Right ventricle myocardium superior (tissue), 1 donor: ENCODE measurements around the gene FXYD7. TPM values are rescaled to one million over a fixed set of nuclear protein-coding genes. Genes with fewer than 3 reads are reported as not detected.
A peak's percentile ranks its signal among the peaks of the same experiment; 100 is the strongest.
"Not testable (repeated sequence)": the region's sequence is repeated elsewhere in the genome, so short reads cannot be mapped to it uniquely, and the experiment has no call there.

ENCODE experiments used
- ATAC-seq: fragments of 200-7000 bp; cut with Tn5 transposase; one replicate; pipeline ENCODE4 v1.9.1; 2020; ENCODE audit warnings: mild to moderate bottlenecking; ENCODE audit not compliant: poor library complexity
- DNase-seq: peaks from one replicate; pipeline ENCODE4 v3.0.0-alpha.2; 2020
- intact Hi-C: fragments of 100-400 bp; cut with DNase I; formaldehyde crosslinking; loops from one replicate; pipeline ENCODE4 v1.11.2; 2022
- long read RNA-seq: library from polyadenylated mRNA; unstranded; transcript quantifications from one replicate; pipeline ENCODE4 v2.0.0, GENCODE V29; 2021
- total RNA-seq: library from RNA; stranded (reverse); fragmentation: NEBNext Ultra II Directional; extraction: Animal tissue kit (Norgen Biotek cat#: 25700); gene quantifications from one replicate; pipeline ENCODE4 v1.2.1, GENCODE V29; 2021
- donor health status: DM: no; HTN: yes; CAD: no; lungs with severe emphysema.

FXYD7 gene, protein sequence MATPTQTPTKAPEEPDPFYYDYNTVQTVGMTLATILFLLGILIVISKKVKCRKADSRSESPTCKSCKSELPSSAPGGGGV
- total RNA-seq = not detected
- long read RNA-seq, partial matches to known transcripts = 0 of 1 reads
- long read RNA-seq, other reads (novel, unspliced or antisense) = 0 of 1 reads

DNA sequence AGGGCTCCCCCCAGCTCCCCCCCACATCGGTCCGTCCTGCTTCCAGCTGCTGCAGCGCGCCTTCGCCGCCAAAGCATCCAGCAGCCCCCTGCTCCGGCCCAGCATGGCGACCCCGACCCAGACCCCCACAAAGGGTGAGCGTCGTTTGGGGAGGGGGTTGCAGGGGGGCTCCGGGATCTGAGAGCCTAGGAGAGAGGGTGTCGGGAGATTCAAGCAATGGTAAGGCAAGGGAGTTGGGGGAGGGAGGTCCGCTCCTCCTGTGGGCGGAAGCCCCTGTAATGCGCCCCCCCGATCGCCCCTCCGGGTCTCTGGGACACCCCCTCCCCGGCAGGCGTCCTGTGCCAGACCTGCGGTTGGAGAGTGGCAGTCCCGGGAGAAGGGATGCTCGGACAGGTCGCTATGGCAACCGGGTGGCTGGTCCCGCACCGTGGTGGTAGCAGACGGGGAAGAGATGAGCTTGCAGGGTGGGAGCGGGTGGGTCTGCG lies at the start of gene FXYD7:
Gene FXYD7 (plus strand): TSS at position 25 of the 485 bp plus-strand sequence. CDS start 79 bp downstream, at position 104.
- intact Hi-C loops = loop anchor here (5.0 kb wide), 2 partner anchors 76 to 119 kb away; no protein-coding TSS in a partner anchor
- no peak for ATAC-seq
- DNase-seq = no peak

DNA sequence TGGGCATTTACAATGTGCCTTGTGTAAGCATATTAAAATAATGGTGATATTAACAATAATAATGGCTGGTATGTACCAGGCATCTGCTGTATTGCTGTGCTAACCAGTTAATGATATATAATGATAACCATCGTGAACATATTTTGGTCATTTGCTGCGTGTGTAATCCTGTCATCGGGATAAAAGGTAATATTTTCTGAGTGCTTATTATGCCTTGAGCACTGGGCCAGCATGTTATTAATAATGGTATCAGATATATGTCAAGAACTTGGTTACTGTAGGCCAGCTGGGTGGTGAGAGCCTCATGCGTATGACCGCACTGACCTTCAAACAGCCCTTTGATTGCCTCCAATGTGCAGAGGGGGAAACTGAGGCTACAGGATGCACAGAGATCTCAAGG lies 49.6 kb upstream of the FXYD7 start:
- no peak for DNase-seq
- intact Hi-C loops = no loop called here
- ATAC-seq = no peak

DNA sequence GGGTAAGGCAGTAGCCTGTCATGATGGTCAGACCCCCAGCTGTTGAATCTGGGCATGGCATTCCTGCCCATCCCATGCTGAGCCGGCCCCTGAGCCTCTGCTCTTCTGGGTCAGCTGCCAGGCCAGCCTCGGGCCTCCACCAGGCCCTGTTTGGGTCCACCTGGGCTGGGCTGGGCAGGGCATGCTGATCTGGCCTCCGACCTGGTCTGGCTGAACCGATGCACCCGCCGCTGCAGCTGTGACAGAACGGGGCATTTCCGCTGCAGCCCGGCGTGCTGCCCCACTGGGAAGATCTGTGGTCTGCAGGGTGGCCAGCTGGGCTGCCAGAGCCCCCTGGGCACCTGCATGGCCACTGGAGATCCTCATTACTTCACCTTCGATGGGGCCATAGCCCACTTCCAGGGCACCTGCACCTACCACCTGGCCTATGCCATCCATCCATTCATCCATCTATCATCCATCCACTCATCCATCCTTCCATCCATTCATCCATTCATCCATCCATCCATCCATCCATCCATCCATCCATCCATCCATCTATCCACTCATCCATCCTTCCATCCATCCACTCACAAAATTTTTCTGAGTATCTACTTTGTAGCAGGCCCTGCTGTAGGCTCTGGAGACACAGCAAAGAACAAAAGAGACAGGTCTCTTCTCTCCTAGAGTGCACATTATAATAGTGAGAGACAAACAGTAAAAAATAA lies 49.0 kb upstream of the FXYD7 start:
- DNase-seq (no peak), ATAC-seq (no peak)
- intact Hi-C loops = no loop called here

DNA sequence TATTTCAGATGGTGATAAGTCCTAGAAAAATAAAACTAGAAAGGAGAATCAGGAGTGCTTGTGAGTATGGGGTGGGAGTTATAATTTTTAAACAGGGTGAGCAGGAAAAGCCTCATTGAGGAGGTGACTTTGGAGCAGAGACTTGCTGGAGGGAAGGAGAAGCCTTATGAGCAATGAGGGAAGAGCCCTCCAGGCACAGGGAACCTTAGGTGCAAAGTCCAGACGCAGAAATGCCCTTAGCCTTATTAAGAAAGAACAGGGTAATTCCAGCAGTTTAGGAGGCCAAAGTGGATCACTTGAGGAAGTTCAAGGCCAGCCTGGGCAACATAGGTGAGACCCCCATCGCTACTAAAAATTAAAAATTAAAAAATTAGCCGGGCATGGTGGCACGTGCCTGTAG lies 48.4 kb upstream of the FXYD7 start:
- intact Hi-C loops = no loop called here
- DNase-seq = no peak
- ATAC-seq = no peak

DNA sequence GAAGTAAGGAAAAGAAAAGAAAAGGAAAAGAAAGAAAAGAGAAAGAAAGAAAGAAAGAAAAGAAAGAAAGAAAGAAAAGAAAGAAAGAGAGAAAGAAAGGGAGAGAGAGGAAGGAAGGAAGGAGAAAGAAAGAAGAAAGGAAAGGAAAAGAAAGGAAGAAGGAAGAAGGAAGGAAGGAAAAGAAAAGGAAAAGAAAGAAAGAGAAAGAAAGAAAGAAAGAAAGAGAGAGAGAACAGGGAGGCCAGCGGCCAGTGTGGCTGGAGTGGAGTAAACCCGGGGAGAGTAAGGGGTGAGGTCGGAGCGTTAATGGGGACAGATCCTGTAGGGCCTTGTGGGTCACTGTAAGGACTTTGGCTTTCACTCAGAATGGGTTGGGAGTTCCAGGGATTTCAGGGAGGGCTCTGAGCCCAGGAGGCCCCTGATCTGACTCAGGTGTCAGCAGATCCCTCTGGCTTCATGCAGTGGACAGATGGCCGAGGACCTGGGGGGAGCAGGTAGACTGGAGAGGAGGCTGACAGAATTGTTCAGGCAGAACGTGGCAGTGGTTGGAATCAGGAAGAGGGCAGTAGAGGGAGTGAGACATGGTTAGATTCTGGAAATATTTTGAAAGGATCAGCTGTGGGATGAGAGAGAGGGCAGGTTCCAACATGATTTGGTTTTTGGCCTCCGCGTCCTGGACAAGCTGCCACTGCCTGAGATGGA lies 47.2 kb upstream of the FXYD7 start:
- no peak for DNase-seq
- ATAC-seq = no peak
- intact Hi-C loops = no loop called here

DNA sequence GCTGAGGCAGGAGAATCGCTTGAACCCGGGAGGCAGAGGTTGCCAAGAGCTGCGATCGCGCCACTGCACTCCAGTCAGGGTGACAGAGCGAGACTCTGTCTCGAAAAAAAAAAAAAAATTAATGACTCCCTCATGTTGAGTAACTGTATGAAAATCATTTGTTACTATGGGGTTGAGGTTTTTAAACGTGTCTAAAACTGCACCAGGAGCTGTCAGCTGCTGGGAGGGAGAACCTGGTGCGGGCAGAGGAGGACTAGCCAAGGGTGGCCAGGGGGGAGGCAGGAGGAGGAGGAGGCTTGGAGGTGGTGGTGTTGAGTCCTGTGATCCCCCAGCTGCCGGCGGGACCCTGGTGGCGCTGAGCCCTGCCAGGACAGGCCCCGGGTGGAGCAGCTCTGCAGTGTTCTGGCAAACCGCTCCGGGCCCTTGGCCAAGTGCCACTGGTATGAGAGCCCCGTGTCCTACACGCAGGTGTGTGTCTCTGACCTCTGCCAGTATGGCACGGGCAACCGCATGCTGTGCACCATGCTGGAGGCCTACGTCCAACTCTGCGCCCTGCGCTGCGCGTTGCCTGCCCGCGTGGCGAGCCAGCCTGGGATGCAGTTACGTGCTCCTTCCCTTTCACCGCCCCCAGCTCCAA lies 44.5 kb upstream of the FXYD7 start:
- peak; percentile 71 for ATAC-seq
- peak; percentile 78 for DNase-seq
- intact Hi-C loops = no loop called here

DNA sequence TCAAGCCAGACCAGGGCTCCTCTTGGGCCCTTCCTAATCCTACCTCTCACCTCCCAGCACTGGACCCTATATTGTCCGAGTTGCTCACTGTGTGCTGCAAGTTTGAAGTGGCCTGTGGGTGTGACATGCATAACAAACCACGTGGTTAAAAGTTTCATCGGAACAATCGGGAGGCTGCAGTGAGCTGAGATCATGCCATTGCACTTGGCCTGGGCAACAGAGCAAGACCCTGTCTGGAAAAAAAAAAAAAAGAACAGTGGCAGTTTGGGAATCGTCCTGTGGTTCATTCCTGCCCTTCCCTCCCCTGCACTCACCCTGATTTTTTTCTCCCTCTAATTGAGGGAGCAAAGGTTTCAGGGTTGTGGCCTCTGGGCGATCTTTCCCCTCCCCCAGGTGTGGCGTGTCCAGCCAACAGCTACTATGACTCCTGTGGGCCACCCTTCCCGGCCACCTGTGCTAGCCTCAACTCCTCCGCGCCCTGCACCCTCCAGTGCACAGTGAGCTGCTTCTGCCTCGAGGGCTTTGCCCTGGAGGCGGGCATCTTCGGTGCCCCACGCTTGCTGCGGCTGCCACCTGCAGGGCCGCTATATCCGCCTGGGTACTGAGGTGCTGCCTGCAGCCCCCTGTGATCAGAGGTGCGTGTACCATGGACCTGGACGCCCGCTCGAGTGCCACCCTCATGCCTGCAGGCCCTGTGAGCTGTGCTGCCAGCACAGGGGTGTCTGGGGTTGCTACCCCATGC lies 43.7 kb upstream of the FXYD7 start:
- ATAC-seq = peak; percentile 10
- intact Hi-C loops = no loop called here
- DNase-seq = no peak

DNA sequence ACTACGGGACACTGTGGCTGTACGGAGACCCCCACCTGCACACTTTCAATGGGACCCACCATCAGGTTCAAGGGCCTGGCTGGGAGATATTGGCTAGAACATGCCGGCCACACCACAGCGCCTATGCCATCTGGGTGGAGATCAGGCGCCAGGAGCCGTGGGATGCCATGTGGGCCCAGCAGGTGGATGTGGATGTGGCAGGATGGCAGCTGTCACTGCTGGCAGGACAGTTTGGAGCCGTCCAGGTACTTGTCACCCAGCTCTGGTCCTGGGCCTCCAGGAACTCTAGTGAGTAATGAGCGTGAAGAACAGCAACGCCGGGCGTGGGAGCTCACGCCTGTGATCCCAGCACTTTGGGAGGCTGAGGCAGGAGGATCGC lies 43.2 kb upstream of the FXYD7 start:
- intact Hi-C loops = no loop called here
- no peak for ATAC-seq
- no peak for DNase-seq

DNA sequence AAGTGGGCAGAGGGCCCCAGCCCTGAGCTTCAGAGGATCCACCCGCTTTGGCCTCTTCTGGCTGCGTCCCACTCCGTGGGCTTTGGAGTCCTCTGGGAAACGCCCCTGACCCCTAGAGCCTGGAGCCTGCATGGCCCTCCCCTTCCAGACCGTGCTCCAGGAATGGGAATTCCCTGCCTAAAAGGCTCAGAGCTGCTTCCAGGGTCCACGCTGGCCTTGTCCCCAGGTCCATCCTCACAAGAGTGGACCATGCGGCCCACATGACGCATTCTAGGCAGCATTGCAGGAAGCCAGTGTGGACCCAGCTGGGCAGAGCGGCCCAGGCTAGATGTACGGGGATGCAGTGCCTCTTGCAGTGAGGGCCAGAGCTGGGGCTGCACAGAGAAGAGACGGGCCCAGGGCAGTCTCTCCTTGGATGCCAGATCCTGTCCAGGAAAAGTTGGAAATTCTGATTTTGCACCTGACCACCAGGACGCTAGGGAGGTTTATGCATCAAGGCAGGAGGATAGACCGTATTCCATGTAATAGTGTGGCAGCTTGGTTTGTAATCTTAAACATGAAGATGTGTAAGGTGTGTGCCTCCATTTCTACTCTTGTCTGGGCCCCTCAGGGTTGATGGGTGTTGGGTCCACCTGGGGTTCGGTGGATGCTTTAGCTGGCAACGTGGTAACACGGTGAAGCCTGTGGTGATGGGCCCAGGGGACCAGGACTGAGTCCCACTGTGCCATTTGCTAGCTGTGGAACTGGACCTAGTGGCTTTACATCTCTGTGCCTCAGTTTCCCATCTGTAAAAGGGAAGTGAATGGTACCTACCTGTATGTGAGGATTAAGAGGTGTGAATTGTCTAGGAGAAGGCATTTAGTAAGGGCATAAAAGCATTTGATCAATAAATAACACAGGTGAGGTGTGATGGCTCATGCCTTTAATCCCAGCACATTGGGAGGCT lies 42.2 kb upstream of the FXYD7 start:
- intact Hi-C loops = no loop called here
- ATAC-seq (no peak), DNase-seq (no peak)

DNA sequence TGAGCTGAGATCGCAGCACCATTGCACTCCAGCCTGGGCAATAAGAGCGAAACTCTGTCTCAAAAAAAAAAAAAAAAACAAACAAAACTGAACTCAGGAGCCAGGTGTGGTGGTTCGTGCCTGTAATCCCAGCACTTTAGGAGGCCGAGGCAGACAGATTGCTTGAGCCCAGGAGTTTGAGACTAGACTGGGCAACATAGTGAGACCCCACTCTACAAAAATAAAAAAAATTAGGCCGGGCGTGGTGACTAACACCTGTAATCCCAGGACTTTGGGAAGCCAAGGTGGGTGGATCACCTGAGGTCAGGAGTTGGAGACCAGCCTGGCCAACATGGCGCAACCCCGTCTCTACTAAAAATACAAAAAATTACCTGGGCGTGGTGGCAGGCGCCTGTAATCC lies 41.1 kb upstream of the FXYD7 start:
- DNase-seq, intact Hi-C loops, ATAC-seq: not testable (repeated sequence)

DNA sequence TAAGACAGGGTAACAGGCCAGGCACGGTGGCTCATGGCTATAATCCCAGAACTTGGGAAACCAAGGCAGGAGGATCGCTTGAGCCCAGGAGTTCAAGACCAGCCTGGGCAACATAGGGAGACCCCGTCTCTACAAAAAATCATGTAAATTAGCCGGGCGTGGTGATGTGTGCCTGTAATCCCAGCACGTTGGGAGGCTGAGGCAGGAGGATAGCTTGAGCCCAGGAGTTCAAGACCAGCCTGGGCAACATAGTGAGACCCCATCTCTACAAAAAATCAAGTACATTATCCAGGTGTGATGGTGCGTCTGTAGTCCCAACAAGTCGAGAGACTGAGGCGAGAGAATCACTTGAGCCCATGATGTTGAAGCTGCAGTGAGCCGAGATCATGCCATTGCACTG lies 39.4 kb upstream of the FXYD7 start:
- ATAC-seq, DNase-seq, intact Hi-C loops: not testable (repeated sequence)

DNA sequence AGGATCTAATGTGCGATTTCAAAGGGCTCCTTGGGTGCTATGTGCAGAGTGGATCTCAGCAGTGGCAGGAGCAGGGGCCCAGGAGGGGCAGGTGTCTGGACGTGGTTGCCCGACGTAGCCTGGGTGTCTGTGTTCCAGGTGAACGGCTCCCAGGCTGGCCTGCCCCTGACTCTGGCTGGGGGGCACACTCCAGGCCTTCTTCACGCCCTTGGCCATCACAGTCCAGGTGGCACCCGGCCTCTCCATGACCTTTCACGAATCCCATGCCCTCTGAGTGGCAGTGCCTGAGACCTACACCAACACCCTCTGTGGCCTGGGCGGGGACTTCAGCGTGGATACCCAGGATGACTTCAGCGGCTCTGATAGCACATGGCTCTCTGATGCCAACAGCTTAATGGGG lies 38.7 kb upstream of the FXYD7 start:
- no peak for ATAC-seq
- no peak for DNase-seq
- intact Hi-C loops = no loop called here

DNA sequence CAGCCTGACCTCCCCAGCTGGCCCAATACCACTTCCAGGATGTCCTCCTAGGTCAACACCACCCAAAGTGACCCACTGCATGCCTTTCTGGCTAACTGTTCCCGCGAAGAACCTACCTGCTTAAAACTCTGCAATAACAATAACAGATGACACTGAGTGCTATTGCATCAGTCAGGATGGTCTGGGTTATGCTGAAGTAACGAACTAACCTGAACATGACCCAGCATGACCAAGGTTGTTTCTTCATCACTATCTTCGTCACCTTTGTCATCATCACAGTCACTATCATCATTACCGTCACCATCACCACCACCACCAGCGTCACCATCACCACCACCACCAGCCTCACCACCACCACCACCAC lies 38.0 kb upstream of the FXYD7 start:
- no peak for DNase-seq
- intact Hi-C loops = no loop called here
- ATAC-seq = no peak

DNA sequence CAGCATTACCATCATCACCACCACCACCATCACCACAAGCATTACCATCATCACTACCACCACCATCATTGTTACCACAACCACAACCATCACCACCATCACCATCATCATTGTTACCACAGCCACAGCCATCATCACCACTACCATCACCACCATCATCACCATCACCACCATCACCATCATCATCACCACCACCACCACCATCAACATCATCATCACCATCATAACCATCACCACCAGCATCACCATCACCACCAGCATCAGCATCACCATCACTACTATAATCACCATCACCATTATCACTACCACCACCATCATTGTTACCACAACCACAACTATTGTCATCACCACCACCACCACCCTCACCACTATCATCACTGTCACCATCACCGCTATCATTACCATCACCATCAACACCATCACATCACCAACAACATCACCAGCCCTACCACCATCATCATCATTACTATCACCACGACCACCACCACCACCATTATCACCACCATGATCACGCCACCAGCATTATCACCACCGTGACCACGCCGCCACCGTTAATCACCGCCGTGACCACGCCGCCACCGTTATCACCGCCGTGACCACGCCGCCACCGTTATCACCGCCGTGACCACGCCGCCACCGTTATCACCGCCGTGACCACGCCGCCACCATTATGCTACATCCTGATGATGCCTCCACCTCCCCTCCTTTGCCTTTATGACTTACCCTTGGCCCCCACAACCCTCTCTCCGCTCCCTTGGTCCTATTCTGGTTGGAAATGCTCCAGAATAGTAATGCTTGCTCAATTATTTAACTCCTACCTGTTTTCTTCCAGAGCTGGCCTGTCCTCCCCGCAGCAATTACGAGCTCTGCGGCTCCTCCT lies 37.4 kb upstream of the FXYD7 start:
- ATAC-seq = no peak
- intact Hi-C loops = no loop called here
- DNase-seq = no peak

DNA sequence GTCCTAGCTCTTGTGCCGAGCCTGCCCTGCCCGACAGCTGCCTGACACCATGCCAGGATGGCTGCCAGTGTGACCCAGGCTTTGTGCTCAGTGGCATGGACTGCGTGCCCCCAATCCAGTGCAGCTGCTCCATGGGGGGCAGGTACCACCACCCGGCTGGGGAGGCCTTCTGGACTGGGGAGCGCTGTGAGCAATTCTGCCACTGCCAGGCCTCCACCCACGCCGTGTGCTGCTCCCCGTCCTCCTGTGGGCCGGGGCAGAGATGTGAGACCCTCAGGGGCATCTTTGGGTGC lies 36.8 kb upstream of the FXYD7 start:
- DNase-seq (no peak), ATAC-seq (no peak)
- intact Hi-C loops = no loop called here

DNA sequence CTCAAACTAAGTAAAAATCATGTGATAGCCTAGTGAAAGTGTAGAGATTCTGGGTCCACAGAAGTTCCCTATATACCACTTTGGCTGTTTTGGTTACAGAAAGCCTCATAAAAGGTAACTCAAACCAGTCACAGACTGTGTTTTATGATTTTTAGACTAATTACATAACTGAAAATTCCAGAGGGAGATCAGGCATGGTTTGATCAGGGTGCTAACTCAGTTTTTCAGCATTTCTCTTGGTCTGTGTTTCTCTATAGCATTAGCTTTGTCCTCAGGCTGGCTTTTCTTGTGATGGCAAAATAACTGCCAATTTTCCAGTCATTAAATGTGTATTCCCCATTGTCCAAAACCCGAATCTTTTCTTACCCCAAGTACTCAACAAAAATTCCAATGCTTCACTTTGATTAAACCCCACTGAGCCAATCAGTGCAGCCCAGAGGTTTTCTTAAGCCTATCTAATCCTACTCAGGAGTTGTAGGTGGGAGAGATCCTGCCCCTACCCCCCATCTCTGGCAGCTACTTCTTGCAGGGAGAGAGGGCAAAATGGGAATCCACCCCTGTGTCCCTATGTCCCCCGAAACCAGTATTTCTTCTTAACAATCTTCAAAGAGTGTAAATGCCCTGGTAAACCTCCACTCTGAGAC lies 36.0 kb upstream of the FXYD7 start:
- no peak for DNase-seq
- intact Hi-C loops = no loop called here
- no peak for ATAC-seq

DNA sequence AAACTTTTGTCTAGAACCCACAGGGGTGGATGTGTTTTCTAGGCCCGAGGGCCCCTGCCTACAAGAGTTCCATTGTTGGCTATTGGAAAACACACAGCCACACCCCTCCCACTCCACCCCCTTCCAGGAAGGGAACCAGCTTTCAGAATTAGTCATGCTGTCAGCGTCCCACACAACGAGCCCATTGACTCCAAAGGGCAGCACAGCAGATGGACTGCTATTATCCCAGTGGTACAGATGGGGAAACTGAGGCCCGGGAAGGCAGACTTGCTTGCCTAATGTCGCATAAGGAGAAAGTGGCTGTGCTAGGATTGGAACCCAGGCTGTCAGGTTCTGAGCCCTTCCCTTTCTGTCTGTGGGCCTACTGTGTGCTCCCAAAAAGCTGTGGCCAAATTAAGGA lies 35.5 kb upstream of the FXYD7 start:
- ATAC-seq (peak; percentile 51), DNase-seq (no peak)
- intact Hi-C loops = no loop called here
